HL-60 (cell line): Measurements from ENCODE around the gene C1orf21.

Experiments
- DNase-seq, 2 experiments: peaks; one replicate each; pipeline ENCODE4 v3.0.0-alpha.2; 2010 to 2020; ENCODE audit warnings: low read depth in 1 of 2, low spot score in 1 of 2
- H3K27ac ChIP-seq: fragments of 250-450 bp; sonication (Bioruptor Pico); replicated peaks from 2 replicates; pipeline ENCODE4 v1.5.1; 2020; ENCODE audit warnings: mild to moderate bottlenecking, moderate library complexity
- H3K27me3 ChIP-seq: fragments of 250-450 bp; sonication (Bioruptor Pico); 2 replicates; pipeline ENCODE4 v1.5.1; 2021; ENCODE audit warnings: mild to moderate bottlenecking, moderate library complexity; ENCODE audit not compliant: insufficient read depth, poor library complexity, severe bottlenecking
- H3K4me3 ChIP-seq: replicated peaks from 2 replicates; pipeline ENCODE4 v1.5.1; 2011; ENCODE audit warnings: mild to moderate bottlenecking, control low read depth, low read length; ENCODE audit not compliant: insufficient read depth
- GABPA ChIP-seq: IDR thresholded peaks from 2 replicates; pipeline ENCODE4 v1.6.1; 2012; ENCODE audit warnings: low read depth
- POLR2AphosphoS5 ChIP-seq: IDR thresholded peaks from 2 replicates; pipeline ENCODE4 v1.6.1; 2012; ENCODE audit warnings: low read depth
- SPI1 ChIP-seq: IDR thresholded peaks from 2 replicates; pipeline ENCODE4 v1.6.1; 2012; ENCODE audit warnings: low read depth, mild to moderate bottlenecking, borderline replicate concordance
- TF ChIP-seq, protein P1 (sequence below): IDR thresholded peaks from one replicate; pipeline ENCODE4 v1.5.1; 2011; ENCODE audit warnings: low read length, control low read depth, inconsistent platforms; ENCODE audit not compliant: insufficient read depth
- TF ChIP-seq, protein P2 (sequence below): IDR thresholded peaks from 2 replicates; pipeline ENCODE4 v1.6.1; 2012; ENCODE audit warnings: low read depth; ENCODE audit not compliant: insufficient replicate concordance

C1orf21 gene

DNA sequence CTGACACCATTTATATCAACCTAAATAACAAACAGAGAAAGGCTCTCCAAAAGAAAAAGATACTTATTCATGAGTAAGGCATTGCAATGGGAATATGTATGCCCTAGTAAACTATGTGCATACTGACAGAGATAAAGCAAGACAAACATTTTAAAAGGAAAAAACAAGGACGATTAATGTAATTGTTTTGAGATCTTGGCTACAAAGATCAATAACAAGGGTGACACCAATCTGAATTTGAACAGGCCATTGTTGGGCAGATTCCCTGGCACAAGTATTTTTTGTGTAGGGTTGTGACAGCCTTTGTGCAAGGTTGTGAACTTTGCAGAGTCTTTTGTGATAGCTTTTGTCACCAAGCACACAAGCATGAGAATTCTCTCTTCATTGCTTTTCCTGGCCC is 282.6 kb downstream of the C1orf21 start:
- Histone ChIP-seq H3K4me3 (no peak overlapping the region), H3K27me3 (peaks cover 4% of the 10 kb centered on the region), H3K27ac (no peak overlapping the region)
- no peak for DNase-seq
- TF ChIP-seq GABPA (no peak), SPI1 (no peak), POLR2AphosphoS5 (no peak)
- TF ChIP-seq, protein P1, sequence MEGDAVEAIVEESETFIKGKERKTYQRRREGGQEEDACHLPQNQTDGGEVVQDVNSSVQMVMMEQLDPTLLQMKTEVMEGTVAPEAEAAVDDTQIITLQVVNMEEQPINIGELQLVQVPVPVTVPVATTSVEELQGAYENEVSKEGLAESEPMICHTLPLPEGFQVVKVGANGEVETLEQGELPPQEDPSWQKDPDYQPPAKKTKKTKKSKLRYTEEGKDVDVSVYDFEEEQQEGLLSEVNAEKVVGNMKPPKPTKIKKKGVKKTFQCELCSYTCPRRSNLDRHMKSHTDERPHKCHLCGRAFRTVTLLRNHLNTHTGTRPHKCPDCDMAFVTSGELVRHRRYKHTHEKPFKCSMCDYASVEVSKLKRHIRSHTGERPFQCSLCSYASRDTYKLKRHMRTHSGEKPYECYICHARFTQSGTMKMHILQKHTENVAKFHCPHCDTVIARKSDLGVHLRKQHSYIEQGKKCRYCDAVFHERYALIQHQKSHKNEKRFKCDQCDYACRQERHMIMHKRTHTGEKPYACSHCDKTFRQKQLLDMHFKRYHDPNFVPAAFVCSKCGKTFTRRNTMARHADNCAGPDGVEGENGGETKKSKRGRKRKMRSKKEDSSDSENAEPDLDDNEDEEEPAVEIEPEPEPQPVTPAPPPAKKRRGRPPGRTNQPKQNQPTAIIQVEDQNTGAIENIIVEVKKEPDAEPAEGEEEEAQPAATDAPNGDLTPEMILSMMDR: no peak
- TF ChIP-seq, protein P2, sequence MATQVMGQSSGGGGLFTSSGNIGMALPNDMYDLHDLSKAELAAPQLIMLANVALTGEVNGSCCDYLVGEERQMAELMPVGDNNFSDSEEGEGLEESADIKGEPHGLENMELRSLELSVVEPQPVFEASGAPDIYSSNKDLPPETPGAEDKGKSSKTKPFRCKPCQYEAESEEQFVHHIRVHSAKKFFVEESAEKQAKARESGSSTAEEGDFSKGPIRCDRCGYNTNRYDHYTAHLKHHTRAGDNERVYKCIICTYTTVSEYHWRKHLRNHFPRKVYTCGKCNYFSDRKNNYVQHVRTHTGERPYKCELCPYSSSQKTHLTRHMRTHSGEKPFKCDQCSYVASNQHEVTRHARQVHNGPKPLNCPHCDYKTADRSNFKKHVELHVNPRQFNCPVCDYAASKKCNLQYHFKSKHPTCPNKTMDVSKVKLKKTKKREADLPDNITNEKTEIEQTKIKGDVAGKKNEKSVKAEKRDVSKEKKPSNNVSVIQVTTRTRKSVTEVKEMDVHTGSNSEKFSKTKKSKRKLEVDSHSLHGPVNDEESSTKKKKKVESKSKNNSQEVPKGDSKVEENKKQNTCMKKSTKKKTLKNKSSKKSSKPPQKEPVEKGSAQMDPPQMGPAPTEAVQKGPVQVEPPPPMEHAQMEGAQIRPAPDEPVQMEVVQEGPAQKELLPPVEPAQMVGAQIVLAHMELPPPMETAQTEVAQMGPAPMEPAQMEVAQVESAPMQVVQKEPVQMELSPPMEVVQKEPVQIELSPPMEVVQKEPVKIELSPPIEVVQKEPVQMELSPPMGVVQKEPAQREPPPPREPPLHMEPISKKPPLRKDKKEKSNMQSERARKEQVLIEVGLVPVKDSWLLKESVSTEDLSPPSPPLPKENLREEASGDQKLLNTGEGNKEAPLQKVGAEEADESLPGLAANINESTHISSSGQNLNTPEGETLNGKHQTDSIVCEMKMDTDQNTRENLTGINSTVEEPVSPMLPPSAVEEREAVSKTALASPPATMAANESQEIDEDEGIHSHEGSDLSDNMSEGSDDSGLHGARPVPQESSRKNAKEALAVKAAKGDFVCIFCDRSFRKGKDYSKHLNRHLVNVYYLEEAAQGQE: no peak

DNA sequence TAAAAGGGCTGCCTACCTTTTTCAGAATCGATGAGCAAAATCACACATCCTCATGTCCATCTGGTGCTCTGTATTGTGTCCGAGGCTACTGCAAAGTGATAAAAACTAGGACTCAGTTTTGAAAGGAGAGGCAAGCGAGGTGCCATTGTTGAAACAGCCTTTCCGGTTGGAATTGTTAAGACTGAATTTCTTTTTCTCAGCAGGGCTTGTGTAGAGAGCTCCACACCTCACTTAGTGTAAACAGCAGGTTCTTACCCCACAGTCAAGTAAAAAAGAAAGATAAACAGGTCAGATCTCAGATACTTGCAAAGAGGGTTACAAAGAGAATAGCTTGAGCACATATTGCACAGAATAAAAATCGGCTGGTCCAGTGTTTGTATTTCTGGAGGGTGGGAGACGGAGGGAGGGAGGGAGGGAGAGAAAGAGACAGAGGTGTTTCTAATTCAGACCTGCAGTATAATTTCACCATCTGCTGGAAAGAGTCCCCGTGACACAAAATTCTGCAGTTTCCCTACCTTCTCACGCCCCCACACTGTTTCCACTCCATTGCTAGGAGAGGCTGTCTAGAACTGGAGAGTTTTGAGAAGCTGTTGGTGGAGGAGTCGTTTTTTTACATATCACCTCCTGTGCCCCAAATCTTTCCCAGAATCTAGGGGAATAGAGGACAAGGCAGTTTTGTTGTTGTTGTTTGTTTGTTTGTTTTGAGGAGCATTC is 285.3 kb downstream of the C1orf21 start:
- Histone ChIP-seq H3K27ac (no peak overlapping the region), H3K4me3 (no peak overlapping the region), H3K27me3 (peaks cover 4% of the 10 kb centered on the region)
- TF ChIP-seq, protein P2: no peak
- TF ChIP-seq, protein P1: no peak
- TF ChIP-seq SPI1 (no peak), POLR2AphosphoS5 (no peak), GABPA (no peak)
- DNase-seq: no peak

DNA sequence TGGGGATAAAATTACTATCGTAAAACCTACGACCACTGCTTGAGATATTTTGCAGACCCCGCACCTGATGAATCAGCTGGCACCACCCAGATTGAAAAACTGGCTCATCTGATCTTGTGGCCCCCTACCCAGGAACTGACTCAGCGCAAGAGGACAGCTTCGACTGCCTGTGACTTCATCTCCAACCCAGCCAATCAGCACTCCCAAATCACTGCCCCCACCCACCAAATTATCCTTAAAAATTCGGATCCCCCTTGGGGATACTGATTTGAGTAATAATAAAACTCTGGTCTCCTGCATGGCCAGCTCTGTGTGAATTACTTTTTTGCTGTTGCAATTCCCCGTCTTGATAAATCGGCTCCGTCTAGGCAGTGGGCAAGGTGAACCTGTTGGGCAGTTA is 286.5 kb downstream of the C1orf21 start:
- peaks cover 4% of the 10 kb centered on the region for H3K27me3 ChIP-seq
- no peak overlapping the region for H3K27ac ChIP-seq
- no peak for DNase-seq
- no peak overlapping the region for H3K4me3 ChIP-seq
- TF ChIP-seq GABPA: no peak
- no peak for TF ChIP-seq SPI1
- no peak for TF ChIP-seq POLR2AphosphoS5
- TF ChIP-seq, protein P1: no peak

DNA sequence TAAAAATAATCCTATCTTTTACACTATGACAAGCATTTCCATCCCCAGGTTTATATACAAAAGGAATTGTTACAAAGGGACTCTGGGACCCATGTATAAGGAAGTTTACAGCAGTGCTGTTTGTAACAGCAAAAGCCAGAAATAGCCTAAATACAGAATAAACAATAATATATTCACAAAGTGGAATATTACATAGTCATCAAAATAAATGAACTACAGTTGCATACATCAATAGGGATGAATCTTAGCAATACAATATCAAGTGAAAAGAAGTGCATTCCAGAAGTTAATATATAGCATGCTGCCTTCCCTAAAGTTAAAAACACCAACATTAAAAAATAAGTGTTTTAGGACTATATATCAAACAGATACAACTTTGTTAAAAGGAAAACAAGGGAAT is 290.5 kb downstream of the C1orf21 start:
- H3K27me3 ChIP-seq: no peaks in the 10 kb centered on the region
- H3K27ac ChIP-seq: no peak overlapping the region
- TF ChIP-seq SPI1: no peak
- TF ChIP-seq GABPA: no peak
- TF ChIP-seq, protein P2: no peak
- TF ChIP-seq, protein P1: no peak
- no peak for TF ChIP-seq POLR2AphosphoS5
- DNase-seq: no peak
- H3K4me3 ChIP-seq: no peak overlapping the region
